HG03521 (cell line): Measurements from ENCODE around the gene GFM1.
"Not testable (repeated sequence)": the region's sequence is repeated elsewhere in the genome, so short reads cannot be mapped to it uniquely, and the experiment has no call there.

Experiments
- ATAC-seq: cut with Tn5 transposase; IDR thresholded peaks from one replicate; pipeline ENCODE4 v1.9.1; 2021; ENCODE audit warnings: mild to moderate bottlenecking, moderate library complexity; ENCODE audit not compliant: unreplicated experiment

The GFM1 gene

GRCh38 chr3:158672215-158673176 lies 28.2 kb downstream of the GFM1 start, which contains the start of gene LXN:
TSS of gene LXN (minus strand) at chr3:158672648. CDS start at chr3:158672478, 170 bp downstream.
- ATAC-seq, result peak; percentile 100

GRCh38 chr3:158678687-158679086 lies 34.4 kb downstream of the GFM1 start:
- no peak for ATAC-seq

GRCh38 chr3:158679547-158680000 lies 35.2 kb downstream of the GFM1 start:
- ATAC-seq, result no peak

- ATAC-seq, result no peak
These were observed 36.5 kb downstream of the GFM1 start for GRCh38 chr3:158680861-158681260.

- no peak for ATAC-seq
These were observed 39.1 kb downstream of the GFM1 start for GRCh38 chr3:158683230-158683962.

- ATAC-seq, result no peak
These were observed 40.8 kb downstream of the GFM1 start for GRCh38 chr3:158685159-158685558.

- ATAC-seq, result not testable (repeated sequence)
These were observed 49.6 kb downstream of the GFM1 start for GRCh38 chr3:158693866-158694456.

- no peak for ATAC-seq
These were observed 52.3 kb downstream of the GFM1 start for GRCh38 chr3:158696618-158697017.

- ATAC-seq, result no peak
These were observed 56.2 kb downstream of the GFM1 start for GRCh38 chr3:158700559-158700958.

GRCh38 chr3:158701420-158702065 lies 57.2 kb downstream of the GFM1 start:
- ATAC-seq, result no peak

GRCh38 chr3:158702815-158703481 lies 58.6 kb downstream of the GFM1 start:
- no peak for ATAC-seq

GRCh38 chr3:158703566-158703965 lies 59.2 kb downstream of the GFM1 start:
- no peak for ATAC-seq

GRCh38 chr3:158709666-158710083 lies 65.3 kb downstream of the GFM1 start:
- no peak for ATAC-seq

GRCh38 chr3:158710601-158711000 lies 66.3 kb downstream of the GFM1 start:
- ATAC-seq, result no peak

GRCh38 chr3:158711886-158712285 lies 67.6 kb downstream of the GFM1 start:
- ATAC-seq, result no peak

- no peak for ATAC-seq
These were observed 68.1 kb downstream of the GFM1 start for GRCh38 chr3:158712443-158712842.

GRCh38 chr3:158713094-158713499 lies 68.8 kb downstream of the GFM1 start:
- ATAC-seq, result no peak

- ATAC-seq, result no peak
These were observed 73.2 kb downstream of the GFM1 start for GRCh38 chr3:158717576-158717975.

GRCh38 chr3:158718490-158719170 lies 74.3 kb downstream of the GFM1 start:
- no peak for ATAC-seq

- no peak for ATAC-seq
These were observed 77.8 kb downstream of the GFM1 start for GRCh38 chr3:158722108-158722507.
